ENCODE results near the gene KLHL6.

GRCh38 chr3:183551930-183552329 lies 3.6 kb downstream of the KLHL6 start:
- TF ChIP-seq CTCF (IDR thresholded peaks at IDR 0.05) (no peak), POLR2A (IDR thresholded peaks at IDR 0.05) (no peak), EP300 (IDR thresholded peaks at IDR 0.05) (no peak)

Measured in sigmoid colon (tissue), 4 donors.